Measurements from ENCODE around the gene CPA2.
"Not testable (repeated sequence)": the region's sequence is repeated elsewhere in the genome, so short reads cannot be mapped to it uniquely, and the experiment has no call there.

The CPA2 gene

GRCh38 chr7:130249626-130250025 is 17.0 kb upstream of the CPA2 start:
- H3K27me3 ChIP-seq (replicated peaks; ENCODE audit: control insufficient read depth, insufficient read depth, low read length); H3K36me3 ChIP-seq (ENCODE audit: control insufficient read depth, insufficient read depth, low read length); DNase-seq (ENCODE audit: extremely low read depth, insufficient read length); H3K4me3 ChIP-seq (replicated peaks; ENCODE audit: low read depth, low read length): not testable (repeated sequence)

GRCh38 chr7:130254555-130254954 is 12.1 kb upstream of the CPA2 start:
- DNase-seq (ENCODE audit: extremely low read depth, insufficient read length), result no peak
- Histone ChIP-seq H3K27me3 (replicated peaks; ENCODE audit: control insufficient read depth, insufficient read depth, low read length) (no peaks in the 10 kb centered on the region), H3K4me3 (replicated peaks; ENCODE audit: low read depth, low read length) (no peak overlapping the region), H3K36me3 (ENCODE audit: control insufficient read depth, insufficient read depth, low read length) (no peaks in the 10 kb centered on the region)
- no peak for TF ChIP-seq CTCF (IDR thresholded peaks at IDR 0.05; ENCODE audit: insufficient read depth, low read length, poor library complexity, severe bottlenecking)

GRCh38 chr7:130256704-130257103 is 10.0 kb upstream of the CPA2 start:
- no peaks in the 10 kb centered on the region for H3K27me3 ChIP-seq (replicated peaks; ENCODE audit: control insufficient read depth, insufficient read depth, low read length)
- no peak overlapping the region for H3K4me3 ChIP-seq (replicated peaks; ENCODE audit: low read depth, low read length)
- TF ChIP-seq CTCF (IDR thresholded peaks at IDR 0.05; ENCODE audit: insufficient read depth, low read length, poor library complexity, severe bottlenecking), result no peak
- no peak for DNase-seq (ENCODE audit: extremely low read depth, insufficient read length)
- no peaks in the 10 kb centered on the region for H3K36me3 ChIP-seq (ENCODE audit: control insufficient read depth, insufficient read depth, low read length)

DNA sequence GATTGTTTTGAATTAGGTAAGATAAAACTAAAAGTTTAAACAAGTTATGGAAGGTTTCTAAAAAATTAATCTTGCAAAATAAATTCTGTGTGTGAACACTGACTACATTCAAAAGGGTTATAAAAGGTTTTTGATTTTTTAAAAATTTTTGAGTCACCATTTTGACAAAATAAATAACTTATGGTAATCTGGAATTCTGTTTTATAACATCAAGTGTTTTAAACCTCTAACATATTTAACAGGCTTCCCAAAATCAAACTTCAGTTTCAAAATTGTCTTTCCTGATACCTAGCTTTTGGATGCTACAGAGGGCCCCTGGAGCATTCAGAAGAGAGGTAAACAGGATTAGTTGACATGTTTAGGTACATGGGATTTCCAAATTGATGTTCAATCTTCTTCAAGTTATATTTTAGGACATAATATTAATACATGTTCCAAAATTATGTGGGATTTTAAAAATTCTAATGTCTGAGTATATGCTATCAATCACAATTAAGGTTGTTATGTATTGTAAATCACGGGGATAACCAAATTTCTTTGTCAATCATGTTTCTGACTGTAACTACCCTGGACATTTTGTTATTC is 8.1 kb upstream of the CPA2 start:
- H3K4me3 ChIP-seq (replicated peaks; ENCODE audit: low read depth, low read length), result no peak overlapping the region
- H3K27me3 ChIP-seq (replicated peaks; ENCODE audit: control insufficient read depth, insufficient read depth, low read length), result no peaks in the 10 kb centered on the region
- TF ChIP-seq CTCF (IDR thresholded peaks at IDR 0.05; ENCODE audit: insufficient read depth, low read length, poor library complexity, severe bottlenecking), result no peak
- DNase-seq (ENCODE audit: extremely low read depth, insufficient read length), result no peak
- no peaks in the 10 kb centered on the region for H3K36me3 ChIP-seq (ENCODE audit: control insufficient read depth, insufficient read depth, low read length)

- no peaks in the 10 kb centered on the region for H3K27me3 ChIP-seq (replicated peaks; ENCODE audit: control insufficient read depth, insufficient read depth, low read length)
- H3K36me3 ChIP-seq (ENCODE audit: control insufficient read depth, insufficient read depth, low read length), result no peaks in the 10 kb centered on the region
- H3K4me3 ChIP-seq (replicated peaks; ENCODE audit: low read depth, low read length), result no peak overlapping the region
- no peak for DNase-seq (ENCODE audit: extremely low read depth, insufficient read length)
- TF ChIP-seq CTCF (IDR thresholded peaks at IDR 0.05; ENCODE audit: insufficient read depth, low read length, poor library complexity, severe bottlenecking), result no peak
These were observed 4.2 kb upstream of the CPA2 start for GRCh38 chr7:130262448-130262847.

- Histone ChIP-seq H3K36me3 (ENCODE audit: control insufficient read depth, insufficient read depth, low read length) (no peaks in the 10 kb centered on the region), H3K4me3 (replicated peaks; ENCODE audit: low read depth, low read length) (no peak overlapping the region), H3K27me3 (replicated peaks; ENCODE audit: control insufficient read depth, insufficient read depth, low read length) (no peaks in the 10 kb centered on the region)
- no peak for DNase-seq (ENCODE audit: extremely low read depth, insufficient read length)
- TF ChIP-seq CTCF (IDR thresholded peaks at IDR 0.05; ENCODE audit: insufficient read depth, low read length, poor library complexity, severe bottlenecking), result no peak
These were observed 3.5 kb upstream of the CPA2 start for GRCh38 chr7:130263130-130263529.
